GM21576 (cell line): ENCODE measurements around the gene HDGFL3.
"Not testable (repeated sequence)": the region's sequence is repeated elsewhere in the genome, so short reads cannot be mapped to it uniquely, and the experiment has no call there.

ENCODE experiments used
- ATAC-seq: cut with Tn5 transposase; IDR thresholded peaks from one replicate; pipeline ENCODE4 v1.9.1; 2021; ENCODE audit warnings: mild to moderate bottlenecking, moderate library complexity; ENCODE audit not compliant: unreplicated experiment

The HDGFL3 gene

DNA sequence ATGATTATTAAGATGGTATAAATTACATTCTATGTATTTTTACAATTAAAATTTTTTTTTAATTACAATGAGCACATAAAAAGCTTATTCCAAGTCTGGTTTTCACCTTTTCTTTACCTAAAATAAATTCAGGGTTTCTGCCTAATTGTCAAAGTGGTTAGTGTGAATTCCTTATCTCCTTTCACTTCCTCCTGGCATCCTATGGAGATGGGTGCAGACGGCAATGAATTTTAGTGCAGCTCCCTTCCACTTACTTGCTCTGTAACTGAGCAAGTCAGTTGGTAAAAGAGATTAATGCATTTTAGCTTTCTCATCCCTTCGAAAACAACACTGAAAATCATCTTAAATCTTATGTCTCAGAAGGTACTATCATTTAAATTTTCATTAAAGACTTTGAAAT, 13.1 kb downstream of the HDGFL3 start:
- ATAC-seq: no peak

- ATAC-seq: no peak
Observed at GRCh38 chr15:83193721-83194120, 13.9 kb downstream of the HDGFL3 start.

GRCh38 chr15:83192742-83193141, 14.9 kb downstream of the HDGFL3 start:
- ATAC-seq: no peak

DNA sequence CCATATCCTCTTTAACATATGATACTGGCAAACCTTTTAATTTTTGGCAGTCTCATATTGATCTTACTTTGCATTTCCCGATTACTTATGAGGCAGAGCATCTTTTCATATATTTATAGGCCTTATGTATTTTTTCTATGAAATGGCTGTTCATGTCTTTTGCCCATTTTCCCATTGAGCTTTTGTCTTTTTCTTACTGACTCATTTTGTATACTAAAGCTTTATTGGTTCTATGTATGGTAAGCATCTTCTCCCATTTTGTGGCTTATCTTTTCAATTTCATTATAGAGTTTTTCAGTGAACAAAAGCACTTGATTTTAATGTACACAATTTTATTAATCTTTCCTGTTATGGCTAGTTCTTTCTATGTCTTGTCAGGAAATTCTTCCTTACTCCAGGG, 17.2 kb downstream of the HDGFL3 start:
- no peak for ATAC-seq

- ATAC-seq: no peak
Observed at GRCh38 chr15:83185561-83185960, 22.1 kb downstream of the HDGFL3 start.

GRCh38 chr15:83178869-83179325, 28.7 kb downstream of the HDGFL3 start:
- no peak for ATAC-seq

DNA sequence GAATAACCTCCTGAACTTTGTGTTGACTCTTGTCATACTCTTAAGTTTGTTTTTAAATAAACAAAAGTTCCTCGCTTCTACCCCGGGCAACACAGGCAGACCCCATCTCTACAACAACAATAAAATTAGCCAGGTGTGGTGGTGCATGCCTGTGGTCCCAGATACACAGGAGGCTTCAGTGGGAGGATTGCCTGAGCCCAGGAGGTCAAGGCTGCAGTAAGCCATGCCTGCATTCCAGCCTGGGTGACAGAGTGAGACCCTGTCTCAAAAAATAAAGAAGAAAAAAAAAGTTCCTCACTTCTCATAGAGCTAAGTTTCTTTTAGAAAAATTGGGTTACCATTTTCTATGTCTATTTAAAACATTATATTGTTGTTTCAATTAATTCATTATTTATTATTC, 29.2 kb downstream of the HDGFL3 start:
- ATAC-seq: no peak

DNA sequence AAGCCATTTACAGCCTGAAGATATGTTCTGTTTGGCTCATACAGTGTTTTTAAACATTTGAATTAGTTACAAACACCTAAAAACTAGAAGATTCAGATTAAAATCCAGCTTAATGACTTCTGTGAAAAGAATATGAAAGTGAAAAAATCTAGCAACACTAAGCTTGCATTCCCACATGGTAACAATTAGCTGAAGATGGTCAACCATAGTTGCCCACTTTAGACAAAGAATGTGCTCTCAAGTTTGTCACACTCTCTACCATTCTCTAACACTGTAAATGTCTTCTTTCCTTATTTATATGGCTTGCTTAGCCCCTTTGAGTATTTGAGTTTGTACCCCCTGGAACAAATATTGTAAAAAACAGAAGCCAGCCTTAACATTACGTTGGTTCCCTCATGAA, 32.7 kb downstream of the HDGFL3 start:
- no peak for ATAC-seq

GRCh38 chr15:83170474-83171165, 37.0 kb downstream of the HDGFL3 start:
- ATAC-seq: no peak

DNA sequence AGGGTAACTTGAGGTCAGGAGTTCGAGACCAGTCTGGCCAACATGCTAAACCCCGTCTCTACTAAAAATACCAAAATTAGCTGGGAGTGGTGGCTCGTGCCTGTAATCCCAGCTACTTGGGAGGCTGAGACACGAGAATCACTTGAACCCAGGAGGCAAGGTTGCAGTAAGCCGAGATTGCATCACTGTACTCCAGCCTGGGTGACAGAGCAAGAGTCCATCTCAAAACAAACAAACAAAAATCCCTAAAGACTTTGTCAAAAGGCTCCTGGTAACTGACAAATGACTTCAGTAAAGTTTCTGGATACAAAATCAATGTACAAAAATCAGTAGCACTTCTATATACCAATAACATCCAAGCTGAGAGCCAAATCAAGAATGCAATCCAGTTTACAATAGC, 38.0 kb downstream of the HDGFL3 start:
- not testable (repeated sequence) for ATAC-seq

GRCh38 chr15:83166830-83167229, 40.8 kb downstream of the HDGFL3 start:
- ATAC-seq: no peak

GRCh38 chr15:83166218-83166617, 41.4 kb downstream of the HDGFL3 start:
- no peak for ATAC-seq

- ATAC-seq: no peak
Observed at GRCh38 chr15:83164771-83165404, 42.7 kb downstream of the HDGFL3 start.

DNA sequence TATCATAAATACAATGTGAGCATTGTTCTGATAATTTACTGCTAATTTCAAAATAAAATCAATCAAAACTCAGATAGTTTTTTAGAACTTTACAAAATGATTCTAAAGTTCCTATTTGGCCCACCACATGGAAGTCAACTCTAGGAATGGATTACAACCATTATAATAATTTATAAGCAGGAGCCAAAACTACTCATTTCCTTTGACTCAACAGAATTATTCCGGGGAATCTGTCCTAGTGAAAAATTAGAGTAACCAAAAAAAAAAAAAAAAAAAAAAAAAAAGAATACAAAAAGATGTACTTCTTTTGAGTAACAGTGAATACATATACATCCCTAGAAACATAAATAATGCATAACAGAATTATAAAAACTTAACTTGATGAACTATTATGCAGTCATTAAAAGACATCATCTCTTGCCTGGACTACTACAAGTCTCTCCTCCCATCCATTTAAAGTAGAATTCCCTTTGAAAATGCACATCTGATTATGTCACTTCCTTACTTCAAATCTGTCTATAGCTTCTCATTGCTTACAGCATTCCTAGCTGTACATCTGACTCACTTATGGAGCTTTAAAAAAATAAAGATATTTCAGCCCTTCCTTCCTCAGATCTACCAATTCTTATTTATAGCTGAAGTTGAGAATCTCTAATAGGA, 43.4 kb downstream of the HDGFL3 start:
- no peak for ATAC-seq

DNA sequence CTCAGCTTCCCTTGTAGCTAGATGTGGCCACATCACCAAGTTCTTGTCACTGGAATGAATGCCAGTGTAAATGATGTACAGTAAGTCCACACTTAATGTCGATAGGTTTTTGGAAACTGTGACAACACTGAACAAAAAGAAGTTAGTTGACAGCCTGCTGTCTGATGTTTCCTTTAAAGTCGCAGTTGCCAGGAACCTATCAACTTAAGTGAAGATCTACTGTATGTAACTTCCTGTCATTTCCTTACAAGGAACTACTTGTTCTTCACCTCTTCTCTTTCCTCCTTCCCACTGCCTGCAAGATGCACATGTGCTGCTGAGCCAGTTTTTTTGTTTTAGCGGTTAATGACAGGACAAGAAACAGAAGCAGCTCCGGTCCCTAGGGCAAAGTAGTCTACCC, 44.6 kb downstream of the HDGFL3 start:
- ATAC-seq: no peak

GRCh38 chr15:83160741-83161140, 46.9 kb downstream of the HDGFL3 start:
- no peak for ATAC-seq

GRCh38 chr15:83158393-83158792, 49.2 kb downstream of the HDGFL3 start:
- no peak for ATAC-seq

- ATAC-seq: no peak
Observed at GRCh38 chr15:83155942-83156341, 51.7 kb downstream of the HDGFL3 start.

- ATAC-seq: no peak
Observed at GRCh38 chr15:83153288-83153687, 54.3 kb downstream of the HDGFL3 start.

DNA sequence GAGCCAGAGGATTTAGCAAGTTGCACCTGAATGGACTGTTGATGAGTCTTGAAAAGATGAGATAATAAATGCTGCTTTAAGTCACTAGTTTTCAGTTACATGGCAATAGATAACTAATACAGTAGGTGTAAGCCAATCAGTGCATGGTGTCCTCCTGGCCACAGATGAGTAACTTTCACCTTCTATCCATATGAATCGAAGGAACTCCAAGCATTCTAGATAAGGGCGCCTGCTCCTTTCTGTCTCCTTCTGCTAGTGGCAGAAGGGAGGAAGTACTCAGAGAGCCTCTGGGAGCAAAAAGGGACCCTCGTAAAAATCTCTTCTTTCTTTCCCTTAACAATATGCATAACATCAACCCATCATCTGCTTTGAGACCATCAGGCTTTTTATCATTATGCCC, 62.9 kb downstream of the HDGFL3 start:
- ATAC-seq: no peak

DNA sequence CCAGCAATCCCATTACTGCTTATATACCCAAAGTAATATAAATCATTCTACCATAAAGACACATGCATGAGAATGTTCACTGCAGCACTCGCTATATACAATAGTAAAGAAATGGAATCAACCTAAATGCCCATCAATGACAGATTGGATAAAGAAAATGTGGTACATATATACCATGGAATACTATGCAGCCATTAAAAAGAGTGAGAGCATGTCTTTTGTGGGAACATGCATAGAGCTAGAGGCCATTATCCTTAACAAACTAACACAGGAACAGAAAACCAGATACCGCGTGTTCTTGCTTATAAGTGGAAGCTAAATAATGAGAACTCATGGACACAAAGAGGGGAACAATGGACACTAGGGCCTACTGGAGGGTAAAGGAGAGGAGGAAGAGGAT, 65.5 kb downstream of the HDGFL3 start:
- not testable (repeated sequence) for ATAC-seq

- ATAC-seq: no peak
Observed at GRCh38 chr15:83132861-83133523, 74.6 kb downstream of the HDGFL3 start.
